GM12878 (cell line): Measurements from ENCODE around the gene HIBCH. TPM values are rescaled to one million over a fixed set of nuclear protein-coding genes. Genes with fewer than 3 reads are reported as not detected.

Experiments
- ATAC-seq: fragments of 200-7000 bp; cut with Tn5 transposase; 3 replicates; pipeline ENCODE4 v1.9.1; 2020; ENCODE audit warnings: mild to moderate bottlenecking, moderate library complexity
- BruUV-seq: library from RNA; stranded (reverse); fragments of 400-500 nt; replicated peaks from 2 replicates; lab custom pipeline; 2021; lab: Mats Ljungman, UMichigan
- CTCF ChIA-PET: fragments of 300-600 bp; sonication (Branson Sonifier 250); formaldehyde crosslinking; extraction: SDS; loops from one replicate; lab custom pipeline; 2021; ENCODE audit warnings: inconsistent platforms; lab: Yijun Ruan, JAX
- POLR2A ChIA-PET: fragments of 350-600 bp; formaldehyde crosslinking; extraction: SDS; loops from one replicate; lab custom pipeline; 2021; ENCODE audit warnings: inconsistent platforms; lab: Charles Lee
- RAD21 ChIA-PET: fragments of 300-600 bp; sonication (Branson Sonifier 250); formaldehyde crosslinking; loops from one replicate; lab custom pipeline; 2023; ENCODE audit warnings: antibody characterized with exemption; ENCODE audit not compliant: unreplicated experiment; lab: Charles Lee
- SMC1A ChIA-PET: fragments of 300-600 bp; sonication (Branson Sonifier 250); formaldehyde crosslinking; loops from one replicate; lab custom pipeline; 2023; ENCODE audit not compliant: unreplicated experiment, uncharacterized antibody; lab: Charles Lee
- DNase-seq: peaks from one replicate; pipeline ENCODE4 v3.0.0-alpha.2; 2011; ENCODE audit warnings: low read depth, low spot score
- FAIRE-seq: peaks from 3 replicates; lab custom pipeline; 2011; peaks lifted over from hg19 to GRCh38; lab: Jason Lieb, UNC
- H2AFZ ChIP-seq: 2 replicates; pipeline ENCODE4 v1.6.0; 2011; ENCODE audit warnings: low read depth, low read length, control low read depth; ENCODE audit not compliant: control insufficient read depth
- H3K27ac ChIP-seq: 2 replicates; pipeline ENCODE4 v1.5.1; 2011; ENCODE audit warnings: control low read depth; ENCODE audit not compliant: control insufficient read depth, insufficient read depth
- H3K27me3 ChIP-seq, 2 experiments: replicated peaks in 1 of 2; 2 replicates each; pipeline versions ENCODE4 v1.6.0 to v1.6.1; 2011; ENCODE audit warnings: low read length in 1 of 2; ENCODE audit not compliant: control insufficient read depth in 2 of 2, insufficient read depth in 2 of 2
- H3K36me3 ChIP-seq, 2 experiments: 2 replicates each; pipeline ENCODE4 v1.5.1; 2011; ENCODE audit warnings: low read length in 1 of 2; ENCODE audit not compliant: control insufficient read depth in 2 of 2, insufficient read depth in 2 of 2
- H3K4me1 ChIP-seq: 2 replicates; pipeline ENCODE4 v1.6.1; 2011; ENCODE audit warnings: mild to moderate bottlenecking, low read length, moderate library complexity, mixed read lengths; ENCODE audit not compliant: control insufficient read depth, insufficient read depth
- H3K4me2 ChIP-seq: 2 replicates; pipeline ENCODE4 v1.6.0; 2011; ENCODE audit warnings: control low read depth; ENCODE audit not compliant: control insufficient read depth, insufficient read depth
- H3K4me3 ChIP-seq: fragments of 200-600 bp; sonication (generic); 2 replicates; pipeline ENCODE4 v1.5.1; 2016
- H3K79me2 ChIP-seq: 2 replicates; pipeline ENCODE4 v1.6.0; 2011; ENCODE audit warnings: low read length; ENCODE audit not compliant: control insufficient read depth, insufficient read depth
- H3K9ac ChIP-seq: 2 replicates; pipeline ENCODE4 v1.8.0; 2011; ENCODE audit warnings: low read length, control low read depth, mixed read lengths; ENCODE audit not compliant: control insufficient read depth, insufficient read depth
- H3K9me3 ChIP-seq: replicated peaks from 3 replicates; pipeline ENCODE4 v1.5.1; 2011; ENCODE audit warnings: mild to moderate bottlenecking, low read length; ENCODE audit not compliant: control insufficient read depth, insufficient read depth
- H4K20me1 ChIP-seq: 2 replicates; pipeline ENCODE4 v1.6.0; 2011; ENCODE audit not compliant: control insufficient read depth, insufficient read depth
- FOXM1 ChIP-seq: IDR thresholded peaks from 2 replicates; pipeline ENCODE4 v1.6.1; 2012; ENCODE audit warnings: low read depth, mild to moderate bottlenecking, inconsistent platforms, low read length, moderate library complexity
- KAT2A ChIP-seq: conservative IDR thresholded peaks from 2 replicates; pipeline ENCODE4 v1.6.1; 2011; ENCODE audit warnings: low read depth, low read length; ENCODE audit not compliant: control insufficient read depth
- MTA2 ChIP-seq: fragments of 450-650 bp; IDR thresholded peaks from 2 replicates; pipeline ENCODE4 v1.6.1; 2016; ENCODE audit warnings: low read depth, mild to moderate bottlenecking, moderate library complexity
- MYB ChIP-seq: fragments of 150-350 bp; IDR thresholded peaks from 2 replicates; pipeline ENCODE4 v1.6.1; 2014; ENCODE audit warnings: mild to moderate bottlenecking, low read depth, low read length, borderline replicate concordance
- POLR2AphosphoS5 ChIP-seq: IDR thresholded peaks from 2 replicates; pipeline ENCODE4 v1.6.1; 2011; ENCODE audit warnings: mild to moderate bottlenecking, low read length, inconsistent platforms
- RELA ChIP-seq: fragments of 450-650 bp; IDR thresholded peaks from 2 replicates; pipeline ENCODE4 v1.8.0; 2014; ENCODE audit warnings: borderline replicate concordance; ENCODE audit not compliant: partially characterized antibody
- ZNF217 ChIP-seq: fragments of 450-650 bp; IDR thresholded peaks from 2 replicates; pipeline ENCODE4 v1.6.1; 2017; ENCODE audit warnings: antibody characterized with exemption, mild to moderate bottlenecking
- ZZZ3 ChIP-seq: IDR thresholded peaks from 2 replicates; pipeline ENCODE4 v1.6.1; 2011; ENCODE audit warnings: low read depth; ENCODE audit not compliant: control insufficient read depth, insufficient read length
- WGBS: methylation state at CpG from one replicate; pipeline ENCODE4 v1.1.6; 2016; ENCODE audit warnings: low lambda C conversion rate; ENCODE audit not compliant: insufficient replicate concordance, insufficient coverage; ENCODE audit errors: missing lambda C conversion rate; 5-methylcytosine and 5-hydroxymethylcytosine counted together
- in situ Hi-C: fragments of 300-500 bp; cut with MboI; formaldehyde crosslinking; loops from 9 replicates; pipeline ENCODE4 v1.14.3; 2018; ENCODE audit warnings: mixed read lengths
- intact Hi-C: fragments of 100-400 bp; cut with micrococcal nuclease; formaldehyde crosslinking; loops from one replicate; pipeline ENCODE4 v1.14.2; 2022; ENCODE audit not compliant: unreplicated experiment
- polyA plus RNA-seq, 11 experiments: library from polyadenylated mRNA; depleted of rRNA in 4 of 11; unstranded in 6 of 11; stranded (reverse) in 5 of 11; fragments of >200 nt; fragmentation: Nextera tagmentation in 4 of 11; fragmentation: Illumina TruSeq in 1 of 11; extraction: Ambion mirVana in 4 of 11; extraction: Trizol in 1 of 11; gene quantifications; 1 replicate in 1 of 11; 2 replicates in 10 of 11; pipeline versions ENCODE4 v1.2.1 to v1.2.3, GENCODE V29; 2011 to 2016; ENCODE audit warnings: inconsistent platforms in 2 of 11, missing spikeins in 2 of 11, low read depth in 1 of 11
- total RNA-seq, 4 experiments: library from RNA; depleted of rRNA in 3 of 4; stranded (reverse); fragments of >200 nt in 3 of 4; fragmentation: Illumina TruSeq in 1 of 4; extraction: Trizol in 1 of 4; gene quantifications; 2 replicates each; pipeline versions ENCODE4 v1.2.1 to v1.2.3, GENCODE V29; 2013 to 2021
- TF ChIP-seq, protein P1 (sequence below): fragments of 450-650 bp; IDR thresholded peaks from 2 replicates; pipeline ENCODE4 v1.6.1; 2017; ENCODE audit warnings: antibody characterized with exemption, mild to moderate bottlenecking, moderate library complexity
- TF ChIP-seq, protein P2 (sequence below): IDR thresholded peaks from 2 replicates; pipeline ENCODE4 v1.6.1; 2011; ENCODE audit warnings: borderline replicate concordance, low read depth, mild to moderate bottlenecking, moderate library complexity, mixed read lengths, low read length; ENCODE audit not compliant: insufficient read depth; ENCODE audit errors: extremely low read length
- TF ChIP-seq, protein P3 (sequence below): IDR thresholded peaks from 2 replicates; pipeline ENCODE4 v1.6.1; 2012; ENCODE audit warnings: low read depth, low read length, improper control_type of control experiment

Gene HIBCH
- total and polyA plus RNA-seq, 10 of the 15 experiments (the other 5 are each of a cell fraction or from before 2014, with no cell fraction given): 22.3 to 81.0 (median 37.4) TPM

DNA sequence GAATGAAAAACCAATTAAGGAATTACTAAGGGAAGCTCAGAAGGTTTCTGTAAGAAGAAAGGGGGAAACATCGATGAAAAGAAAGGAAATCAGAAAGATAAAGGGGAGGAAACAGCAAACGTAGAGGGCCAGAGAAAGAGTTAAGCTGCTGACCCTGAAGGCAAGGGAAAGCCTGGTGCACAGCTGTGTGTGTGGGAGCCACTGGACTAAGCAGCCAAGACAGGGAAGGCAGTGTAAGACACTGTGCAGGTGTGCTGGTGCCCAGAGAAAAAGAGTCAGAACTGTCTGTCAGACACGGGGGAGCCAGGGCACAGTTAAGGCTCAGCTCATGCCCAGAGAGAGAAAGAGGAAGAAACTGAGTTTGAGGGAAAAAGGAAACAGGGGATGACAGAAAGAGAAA, 104.0 kb downstream of the HIBCH start:
- SMC1A ChIA-PET: no interaction called here
- Histone ChIP-seq H2AFZ (no peak overlapping the region), H3K9me3 (no peaks in the 10 kb centered on the region), H3K4me2 (no peak overlapping the region), H3K4me3 (no peak overlapping the region), H3K4me1 (no peaks in the 10 kb centered on the region), H4K20me1 (no peaks in the 10 kb centered on the region), H3K9ac (no peak overlapping the region), H3K79me2 (no peaks in the 10 kb centered on the region), H3K27ac (no peak overlapping the region), H3K36me3 (peaks cover 0 to 5% of the 10 kb centered on the region in 2 experiments; a peak in 1 of 4 replicates), H3K27me3 (no peaks in the 10 kb centered on the region)
- POLR2A ChIA-PET: interaction anchor here (0.7 kb wide), 1 partner anchor 204 kb away, joined by 3 read pairs; no protein-coding TSS in a partner anchor
- CTCF ChIA-PET: interaction anchor here (0.6 to 0.8 kb wide), 3 partner anchors 61 to 398 kb away, joined by 3 to 4 read pairs (median 3); no protein-coding TSS in a partner anchor
- ATAC-seq (no peak), DNase-seq (no peak), FAIRE-seq (no peak)
- no TSS peak for BruUV-seq
- RAD21 ChIA-PET: no interaction called here
- in situ Hi-C loops (no loop called here), intact Hi-C loops (no loop called here)
- TF ChIP-seq ZZZ3 (no peak), KAT2A (no peak), POLR2AphosphoS5 (no peak)
- 19% methylated on average over 3 of the region's 3 CpGs for WGBS

DNA sequence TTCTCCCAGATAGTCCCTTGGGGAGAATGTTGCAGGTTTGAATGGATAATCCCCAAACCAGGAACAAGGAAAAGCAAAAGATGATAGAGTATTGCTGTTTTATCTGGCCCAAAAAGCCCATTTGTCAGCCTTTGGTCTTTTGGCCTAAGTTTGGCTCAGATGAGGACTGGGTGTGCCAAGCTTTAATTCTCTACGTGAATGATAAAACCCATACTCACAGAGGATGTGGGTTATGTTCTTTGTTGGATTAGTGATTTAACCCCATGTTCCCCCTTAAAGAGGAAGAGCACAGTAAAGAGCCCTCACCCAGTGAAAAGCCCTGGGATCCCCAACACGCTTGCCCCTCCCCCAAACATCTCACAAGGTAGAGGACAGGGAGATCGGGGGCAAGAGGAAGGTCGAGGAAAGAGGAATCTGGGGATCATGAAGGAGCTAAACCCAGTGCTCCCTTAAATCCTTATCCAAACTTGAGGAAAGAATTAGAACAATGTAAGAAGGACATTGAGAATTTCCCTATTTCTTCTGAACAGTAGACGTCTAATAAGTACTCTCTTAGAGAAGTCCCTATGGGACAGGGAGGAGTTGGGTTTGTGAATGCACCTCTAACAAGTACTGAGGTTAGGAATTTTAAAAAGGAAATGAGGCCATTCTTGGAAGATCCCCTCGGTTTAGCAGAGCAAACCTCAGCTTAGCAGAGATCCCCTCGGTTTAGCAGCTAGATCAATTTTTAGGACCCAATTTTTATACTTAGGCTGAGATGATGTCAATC, 105.0 kb downstream of the HIBCH start:
- no peak overlapping the region for H3K4me2 ChIP-seq
- WGBS: 92% methylated on average over 7 of the region's 7 CpGs
- no peak overlapping the region for H2AFZ ChIP-seq
- POLR2A ChIA-PET: no interaction called here
- H4K20me1 ChIP-seq: no peaks in the 10 kb centered on the region
- in situ Hi-C loops (no loop called here), intact Hi-C loops (no loop called here)
- no peaks in the 10 kb centered on the region for H3K27me3 ChIP-seq
- BruUV-seq: no TSS peak
- no peaks in the 10 kb centered on the region for H3K9me3 ChIP-seq
- CTCF ChIA-PET: interaction anchor here (0.6 kb wide), 1 partner anchor 399 kb away, joined by 3 read pairs; no protein-coding TSS in a partner anchor
- H3K4me3 ChIP-seq: no peak overlapping the region
- no peak for FAIRE-seq
- no peak for DNase-seq
- RAD21 ChIA-PET: no interaction called here
- no peak overlapping the region for H3K9ac ChIP-seq
- SMC1A ChIA-PET: no interaction called here
- H3K36me3 ChIP-seq: peaks cover 1 to 5% of the 10 kb centered on the region in 2 experiments; a peak in 2 of 4 replicates
- no peaks in the 10 kb centered on the region for H3K4me1 ChIP-seq
- no peak overlapping the region for H3K27ac ChIP-seq
- no peak for ATAC-seq
- H3K79me2 ChIP-seq: no peaks in the 10 kb centered on the region
- TF ChIP-seq, protein P1, sequence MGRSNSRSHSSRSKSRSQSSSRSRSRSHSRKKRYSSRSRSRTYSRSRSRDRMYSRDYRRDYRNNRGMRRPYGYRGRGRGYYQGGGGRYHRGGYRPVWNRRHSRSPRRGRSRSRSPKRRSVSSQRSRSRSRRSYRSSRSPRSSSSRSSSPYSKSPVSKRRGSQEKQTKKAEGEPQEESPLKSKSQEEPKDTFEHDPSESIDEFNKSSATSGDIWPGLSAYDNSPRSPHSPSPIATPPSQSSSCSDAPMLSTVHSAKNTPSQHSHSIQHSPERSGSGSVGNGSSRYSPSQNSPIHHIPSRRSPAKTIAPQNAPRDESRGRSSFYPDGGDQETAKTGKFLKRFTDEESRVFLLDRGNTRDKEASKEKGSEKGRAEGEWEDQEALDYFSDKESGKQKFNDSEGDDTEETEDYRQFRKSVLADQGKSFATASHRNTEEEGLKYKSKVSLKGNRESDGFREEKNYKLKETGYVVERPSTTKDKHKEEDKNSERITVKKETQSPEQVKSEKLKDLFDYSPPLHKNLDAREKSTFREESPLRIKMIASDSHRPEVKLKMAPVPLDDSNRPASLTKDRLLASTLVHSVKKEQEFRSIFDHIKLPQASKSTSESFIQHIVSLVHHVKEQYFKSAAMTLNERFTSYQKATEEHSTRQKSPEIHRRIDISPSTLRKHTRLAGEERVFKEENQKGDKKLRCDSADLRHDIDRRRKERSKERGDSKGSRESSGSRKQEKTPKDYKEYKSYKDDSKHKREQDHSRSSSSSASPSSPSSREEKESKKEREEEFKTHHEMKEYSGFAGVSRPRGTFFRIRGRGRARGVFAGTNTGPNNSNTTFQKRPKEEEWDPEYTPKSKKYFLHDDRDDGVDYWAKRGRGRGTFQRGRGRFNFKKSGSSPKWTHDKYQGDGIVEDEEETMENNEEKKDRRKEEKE: no peak
- TF ChIP-seq RELA (no peak), ZNF217 (no peak), FOXM1 (no peak), MYB (no peak), POLR2AphosphoS5 (no peak), MTA2 (no peak)
- TF ChIP-seq, protein P2, sequence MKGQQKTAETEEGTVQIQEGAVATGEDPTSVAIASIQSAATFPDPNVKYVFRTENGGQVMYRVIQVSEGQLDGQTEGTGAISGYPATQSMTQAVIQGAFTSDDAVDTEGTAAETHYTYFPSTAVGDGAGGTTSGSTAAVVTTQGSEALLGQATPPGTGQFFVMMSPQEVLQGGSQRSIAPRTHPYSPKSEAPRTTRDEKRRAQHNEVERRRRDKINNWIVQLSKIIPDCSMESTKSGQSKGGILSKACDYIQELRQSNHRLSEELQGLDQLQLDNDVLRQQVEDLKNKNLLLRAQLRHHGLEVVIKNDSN: no peak
- TF ChIP-seq, protein P3, sequence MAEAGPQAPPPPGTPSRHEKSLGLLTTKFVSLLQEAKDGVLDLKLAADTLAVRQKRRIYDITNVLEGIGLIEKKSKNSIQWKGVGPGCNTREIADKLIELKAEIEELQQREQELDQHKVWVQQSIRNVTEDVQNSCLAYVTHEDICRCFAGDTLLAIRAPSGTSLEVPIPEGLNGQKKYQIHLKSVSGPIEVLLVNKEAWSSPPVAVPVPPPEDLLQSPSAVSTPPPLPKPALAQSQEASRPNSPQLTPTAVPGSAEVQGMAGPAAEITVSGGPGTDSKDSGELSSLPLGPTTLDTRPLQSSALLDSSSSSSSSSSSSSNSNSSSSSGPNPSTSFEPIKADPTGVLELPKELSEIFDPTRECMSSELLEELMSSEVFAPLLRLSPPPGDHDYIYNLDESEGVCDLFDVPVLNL: no peak
